Hindlimb muscle (tissue), 1 donor: ENCODE data around the gene SLIT3. TPM values are rescaled to one million over a fixed set of nuclear protein-coding genes. Genes with fewer than 3 reads are reported as not detected.

ENCODE experiments used
- DNase-seq: peaks from one replicate; pipeline ENCODE4 v3.0.0-alpha.2; 2013
- polyA plus RNA-seq: library from polyadenylated mRNA; unstranded; fragments of 120-200 nt; gene quantifications from one replicate; pipeline ENCODE4 v1.2.1, GENCODE V29; 2013; ENCODE audit not compliant: insufficient read length

Gene SLIT3
- polyA plus RNA-seq, 1 donor, result 7.5 TPM

- DNase-seq, result peak; percentile 68
Observed at GRCh38 chr5:168987543-168988300, 313.2 kb downstream of the SLIT3 start.

DNA sequence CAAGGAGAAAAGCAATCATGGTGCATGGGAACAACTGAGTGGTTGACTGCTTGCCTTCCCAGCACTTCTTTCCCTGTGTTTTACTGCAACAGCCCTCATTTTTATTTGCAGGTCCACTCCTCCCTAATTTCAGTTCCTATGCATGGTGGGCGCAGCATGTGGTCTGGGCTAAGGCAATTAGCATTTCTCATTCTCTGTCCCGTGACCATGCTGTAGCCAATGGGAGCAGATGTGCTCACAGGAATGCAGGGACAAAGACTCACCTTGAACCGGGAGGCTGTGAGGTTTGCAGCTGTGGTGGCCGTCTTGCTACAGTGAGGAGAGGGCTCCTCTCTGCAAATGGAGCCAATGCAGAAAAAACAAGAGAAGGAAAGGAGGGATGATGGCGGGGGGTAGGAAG, 315.5 kb downstream of the SLIT3 start:
- DNase-seq, result no peak

GRCh38 chr5:168984135-168984675, 316.7 kb downstream of the SLIT3 start:
- no peak for DNase-seq

GRCh38 chr5:168979135-168979534, 321.8 kb downstream of the SLIT3 start:
- no peak for DNase-seq

- DNase-seq, result no peak
Observed at GRCh38 chr5:168978500-168978899, 322.4 kb downstream of the SLIT3 start.

DNA sequence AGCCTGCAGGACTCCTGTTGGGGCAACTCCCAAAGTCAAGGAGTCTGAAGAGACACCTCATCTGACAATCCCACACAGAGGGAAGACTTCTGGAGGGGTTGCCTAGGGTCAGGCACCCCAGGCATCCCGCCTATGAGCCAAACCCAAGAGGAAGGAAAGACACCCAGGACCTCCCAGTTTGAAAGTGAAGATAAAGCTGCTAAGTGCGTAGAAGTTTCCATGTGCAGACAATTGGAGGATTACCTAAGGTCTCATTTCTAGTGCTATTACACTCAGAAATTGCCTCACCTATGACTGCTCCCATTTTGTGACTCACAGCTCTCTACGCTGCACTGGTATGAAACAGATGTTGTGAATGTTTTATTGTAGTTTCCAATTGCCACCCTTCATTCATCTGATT, 322.9 kb downstream of the SLIT3 start:
- DNase-seq, result no peak

DNA sequence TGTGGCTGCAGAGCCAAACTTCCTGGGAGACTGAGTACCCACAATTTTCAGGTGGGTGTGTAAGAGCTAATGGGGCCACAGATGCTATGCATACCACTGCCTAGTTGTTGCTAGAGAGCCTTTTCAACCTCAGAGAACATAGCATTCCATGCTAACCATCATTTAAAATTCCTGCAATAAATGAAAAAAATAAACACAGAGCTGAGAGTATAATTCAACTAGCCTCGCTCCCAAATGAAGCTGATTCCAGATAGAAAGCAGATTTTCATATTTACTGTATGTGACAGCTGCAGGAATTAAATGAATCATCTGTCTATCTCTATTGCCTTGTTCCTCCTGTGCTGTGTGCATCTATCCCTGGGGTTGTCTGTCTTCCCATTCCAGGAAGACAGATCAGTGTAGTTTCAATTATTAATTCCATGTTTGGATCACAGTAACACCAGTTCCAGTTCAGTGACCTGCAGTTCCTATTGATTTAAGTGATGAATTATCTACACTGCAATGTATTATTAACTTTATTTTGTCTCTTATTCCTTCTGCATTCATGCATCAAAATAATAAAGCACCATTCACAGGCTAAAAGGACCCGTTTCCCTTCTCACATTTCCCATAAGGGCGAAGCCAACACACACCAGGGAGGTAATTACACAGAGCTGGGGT, 324.5 kb downstream of the SLIT3 start:
- no peak for DNase-seq

GRCh38 chr5:168975331-168975730, 325.6 kb downstream of the SLIT3 start:
- no peak for DNase-seq

- no peak for DNase-seq
Observed at GRCh38 chr5:168974082-168974481, 326.9 kb downstream of the SLIT3 start.

- no peak for DNase-seq
Observed at GRCh38 chr5:168972731-168973130, 328.2 kb downstream of the SLIT3 start.

DNA sequence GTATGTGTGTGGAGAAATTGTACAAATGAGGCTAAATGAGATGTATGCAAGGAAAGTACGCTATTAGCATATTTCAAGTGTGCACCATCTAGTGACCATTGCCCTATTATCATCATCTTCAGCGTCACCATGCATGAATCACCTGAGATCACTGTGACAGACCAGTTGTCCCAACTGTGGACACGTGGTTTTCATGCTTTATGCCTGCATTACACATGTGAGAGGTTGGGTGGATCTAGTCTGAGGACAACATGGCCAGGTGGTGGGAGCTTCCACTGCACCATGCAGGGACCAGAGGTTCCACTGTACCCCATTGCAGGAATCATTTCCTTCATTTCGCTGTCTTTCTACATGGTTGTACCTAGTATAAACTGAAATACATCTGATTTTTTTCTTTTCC, 329.8 kb downstream of the SLIT3 start:
- DNase-seq, result no peak

GRCh38 chr5:168969326-168969886, 331.5 kb downstream of the SLIT3 start:
- no peak for DNase-seq

DNA sequence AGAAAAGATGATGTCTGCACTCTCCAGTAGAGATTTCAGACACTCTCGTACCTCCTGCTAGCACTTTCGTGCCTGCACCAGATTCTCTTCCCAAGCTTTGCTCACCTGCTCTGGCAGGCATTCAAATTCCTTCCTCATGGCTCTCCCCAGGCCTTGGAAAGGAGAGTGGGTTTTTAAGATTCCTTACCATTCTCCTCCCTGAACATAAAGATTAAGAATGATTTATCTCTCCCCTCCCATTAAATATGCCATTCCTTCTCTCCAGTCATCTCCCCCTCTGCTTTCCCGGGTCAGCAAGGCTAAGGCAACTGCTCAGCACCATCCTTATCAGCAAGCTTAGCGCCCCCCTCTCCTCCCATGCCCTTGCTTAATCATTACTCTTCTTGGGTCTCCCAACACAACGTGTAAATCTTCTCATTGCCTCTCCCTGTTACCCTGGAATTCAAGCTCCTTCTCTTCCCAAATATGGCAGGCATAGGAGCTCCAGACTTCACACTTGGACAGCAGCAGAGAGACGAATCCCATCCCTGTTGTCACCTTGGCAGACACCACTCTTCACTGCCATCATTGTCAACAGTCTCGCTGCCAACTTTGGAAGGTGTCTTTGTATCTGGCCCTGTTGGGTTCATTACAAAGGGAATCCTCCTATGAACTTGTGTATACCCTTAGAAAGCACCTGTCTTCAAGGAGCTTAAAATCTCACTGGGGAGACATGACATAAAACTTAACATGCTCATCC, 332.9 kb downstream of the SLIT3 start:
- no peak for DNase-seq

GRCh38 chr5:168965638-168966037, 335.3 kb downstream of the SLIT3 start:
- DNase-seq, result no peak

- DNase-seq, result no peak
Observed at GRCh38 chr5:168964182-168964581, 336.8 kb downstream of the SLIT3 start.

DNA sequence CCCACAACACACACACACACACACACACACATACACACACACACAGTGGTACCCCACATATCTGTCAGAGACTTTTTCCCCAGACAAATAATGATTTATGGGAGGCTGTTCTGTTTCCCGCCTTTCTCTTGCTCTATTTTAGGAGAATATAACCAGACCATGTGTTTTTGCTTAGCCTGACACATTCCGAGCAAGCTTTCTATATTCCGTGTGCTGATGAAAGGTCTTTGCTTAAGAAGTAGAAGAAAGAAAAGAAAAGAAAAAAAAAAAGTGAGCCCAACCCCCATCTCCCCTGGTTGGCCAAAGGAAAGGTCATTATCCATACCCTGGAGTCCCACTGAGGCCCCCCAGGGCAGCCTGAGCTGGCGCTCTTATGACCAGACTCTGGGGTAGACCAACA, 338.6 kb downstream of the SLIT3 start:
- no peak for DNase-seq

GRCh38 chr5:168961681-168962080, 339.3 kb downstream of the SLIT3 start:
- no peak for DNase-seq

- no peak for DNase-seq
Observed at GRCh38 chr5:168960497-168960896, 340.4 kb downstream of the SLIT3 start.

DNA sequence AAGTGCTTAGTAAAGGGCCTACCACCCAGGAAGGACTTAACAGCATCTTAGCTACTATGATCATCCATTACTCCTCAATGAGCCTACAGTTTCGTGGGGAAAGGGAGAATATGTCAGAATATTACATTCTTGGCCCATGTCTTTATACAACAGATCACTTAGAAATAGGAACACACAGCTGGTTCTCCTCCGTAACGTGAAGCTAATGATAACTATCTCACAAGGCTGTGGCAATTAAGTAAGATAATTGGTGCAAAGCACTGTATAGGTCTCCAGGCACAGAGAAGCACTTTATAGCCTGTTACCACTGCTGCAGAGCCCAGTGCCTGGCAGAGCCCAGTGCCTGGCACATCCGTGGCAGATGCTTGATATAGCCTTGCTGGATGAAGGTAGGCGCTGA, 347.6 kb downstream of the SLIT3 start:
- no peak for DNase-seq

DNA sequence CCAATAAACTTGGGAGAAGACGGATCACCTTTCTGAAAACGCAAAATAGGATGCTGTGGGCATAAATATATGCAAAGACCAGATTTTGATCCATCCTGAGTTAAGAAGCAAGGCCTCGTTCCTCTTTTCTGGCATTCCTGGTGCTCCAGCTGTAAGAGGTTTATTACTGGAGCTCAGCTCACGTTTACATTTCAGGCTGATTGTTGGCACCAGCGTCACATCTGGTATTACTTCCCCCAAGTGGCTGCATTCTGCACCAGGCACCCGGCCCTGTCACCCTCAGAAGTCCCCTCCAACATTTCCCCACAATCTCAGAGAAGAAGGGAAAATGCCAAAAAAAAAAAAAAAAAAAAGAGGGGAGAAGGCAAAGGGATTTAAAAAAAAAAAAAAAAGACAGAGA, 348.7 kb downstream of the SLIT3 start:
- DNase-seq, result no peak

- no peak for DNase-seq
Observed at GRCh38 chr5:168951769-168952168, 349.2 kb downstream of the SLIT3 start.

DNA sequence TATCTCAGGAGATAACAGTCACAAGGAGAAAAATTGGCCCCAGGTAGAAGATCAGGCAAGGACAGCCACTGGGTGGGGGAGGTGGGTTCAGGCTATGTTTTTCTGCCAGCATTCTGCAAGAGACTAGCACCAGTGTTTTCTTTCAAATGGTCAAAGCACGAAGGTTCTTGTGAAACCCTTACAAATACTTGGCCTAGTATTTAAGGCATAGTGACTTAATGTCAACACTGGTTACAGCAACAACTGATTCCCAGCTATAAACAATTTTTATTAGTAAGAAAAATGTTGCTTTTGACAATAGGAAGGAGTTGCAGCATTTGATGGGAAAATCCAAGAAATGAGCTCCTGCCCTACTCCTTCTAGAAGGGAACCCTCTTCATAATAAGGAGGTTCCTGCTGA, 349.6 kb downstream of the SLIT3 start:
- no peak for DNase-seq
